BJ (cell line): ENCODE measurements around the gene CD48. TPM values are rescaled to one million over a fixed set of nuclear protein-coding genes. Genes with fewer than 3 reads are reported as not detected.
"Not testable (repeated sequence)": the region's sequence is repeated elsewhere in the genome, so short reads cannot be mapped to it uniquely, and the experiment has no call there.

Experiments
- CTCF ChIA-PET: fragments of 350-600 bp; formaldehyde crosslinking; extraction: SDS; loops from one replicate; lab custom pipeline; 2021; ENCODE audit warnings: antibody characterized with exemption, inconsistent platforms; lab: Yijun Ruan, JAX
- POLR2A ChIA-PET: fragments of 300-600 bp; sonication (Branson Sonifier 250); formaldehyde crosslinking; extraction: SDS; loops from one replicate; lab custom pipeline; 2021; ENCODE audit warnings: antibody characterized with exemption; lab: Charles Lee
- DNase-seq: peaks from one replicate; pipeline ENCODE4 v3.0.0-alpha.2; 2011; ENCODE audit warnings: low read depth
- H3K27me3 ChIP-seq: 2 replicates; pipeline ENCODE4 v1.6.0; 2011; ENCODE audit warnings: low read length; ENCODE audit not compliant: control insufficient read depth, insufficient read depth
- H3K36me3 ChIP-seq: 2 replicates; pipeline ENCODE4 v1.5.1; 2011; ENCODE audit warnings: low read length; ENCODE audit not compliant: control insufficient read depth, insufficient read depth
- H3K4me3 ChIP-seq: 2 replicates; pipeline ENCODE4 v1.5.1; 2011; ENCODE audit warnings: low read depth, mild to moderate bottlenecking, control low read depth, low read length
- CTCF ChIP-seq: IDR thresholded peaks from 2 replicates; pipeline ENCODE4 v1.5.1; 2011; ENCODE audit warnings: low read depth, mild to moderate bottlenecking, control low read depth, inconsistent platforms, low read length, moderate library complexity; ENCODE audit not compliant: insufficient read depth
- polyA plus RNA-seq: library from polyadenylated mRNA; depleted of rRNA; stranded (reverse); fragments of >200 nt; gene quantifications from 2 replicates; pipeline ENCODE4 v1.2.3, GENCODE V29; 2011

Gene CD48
- polyA plus RNA-seq, 1 experiment = not detected

- DNase-seq = no peak
- Histone ChIP-seq H3K27me3 (peaks cover 3% of the 10 kb centered on the region), H3K4me3 (no peak overlapping the region), H3K36me3 (no peaks in the 10 kb centered on the region)
- TF ChIP-seq CTCF = no peak
- CTCF ChIA-PET = interaction anchor here (1.0 kb wide), 1 partner anchor 12 kb away, joined by 3 read pairs; no protein-coding TSS in a partner anchor
- POLR2A ChIA-PET = no interaction called here
Observed at GRCh38 chr1:160713161-160713560, 1.5 kb upstream of the CD48 start.

DNA sequence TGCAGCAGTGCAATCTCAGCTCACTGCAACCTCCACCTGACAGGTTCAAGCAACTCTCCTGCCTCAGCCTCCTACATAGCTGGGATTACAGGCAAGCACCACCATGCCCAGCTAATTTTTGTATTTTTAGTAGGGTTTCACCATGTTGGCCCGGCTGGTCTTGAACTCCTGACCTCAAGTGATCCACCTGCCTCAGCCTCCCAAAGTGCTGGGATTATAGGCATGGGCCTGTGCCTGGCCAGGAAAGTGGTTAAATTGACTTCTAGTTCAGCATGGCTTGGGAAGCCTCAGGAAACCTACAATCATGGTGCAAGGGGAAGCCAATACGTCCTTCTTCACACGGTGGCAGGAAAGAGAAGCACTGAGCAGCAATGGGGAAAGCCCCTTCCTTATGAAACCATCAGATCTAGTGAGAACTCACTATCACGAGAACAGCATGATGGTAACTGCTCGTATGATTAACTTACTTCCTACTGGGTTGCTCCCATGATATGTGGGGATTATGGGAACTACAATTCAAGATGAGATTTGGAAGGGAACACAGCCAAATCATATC is 981 bp upstream of the CD48 start:
- H3K4me3 ChIP-seq, POLR2A ChIA-PET, H3K27me3 ChIP-seq, H3K36me3 ChIP-seq, DNase-seq: not testable (repeated sequence)
- CTCF ChIA-PET = interaction anchor here (1.0 kb wide), 1 partner anchor 12 kb away, joined by 3 read pairs; no protein-coding TSS in a partner anchor

GRCh38 chr1:160711276-160711601 is 383 bp downstream of the CD48 start:
- CTCF ChIA-PET = interaction anchor here (1.1 kb wide), 1 partner anchor 12 kb away, joined by 4 read pairs; no protein-coding TSS in a partner anchor
- H3K4me3 ChIP-seq = no peak overlapping the region
- no peak for DNase-seq
- no peaks in the 10 kb centered on the region for H3K36me3 ChIP-seq
- POLR2A ChIA-PET = no interaction called here
- peaks cover 3% of the 10 kb centered on the region for H3K27me3 ChIP-seq
- TF ChIP-seq CTCF = no peak

DNA sequence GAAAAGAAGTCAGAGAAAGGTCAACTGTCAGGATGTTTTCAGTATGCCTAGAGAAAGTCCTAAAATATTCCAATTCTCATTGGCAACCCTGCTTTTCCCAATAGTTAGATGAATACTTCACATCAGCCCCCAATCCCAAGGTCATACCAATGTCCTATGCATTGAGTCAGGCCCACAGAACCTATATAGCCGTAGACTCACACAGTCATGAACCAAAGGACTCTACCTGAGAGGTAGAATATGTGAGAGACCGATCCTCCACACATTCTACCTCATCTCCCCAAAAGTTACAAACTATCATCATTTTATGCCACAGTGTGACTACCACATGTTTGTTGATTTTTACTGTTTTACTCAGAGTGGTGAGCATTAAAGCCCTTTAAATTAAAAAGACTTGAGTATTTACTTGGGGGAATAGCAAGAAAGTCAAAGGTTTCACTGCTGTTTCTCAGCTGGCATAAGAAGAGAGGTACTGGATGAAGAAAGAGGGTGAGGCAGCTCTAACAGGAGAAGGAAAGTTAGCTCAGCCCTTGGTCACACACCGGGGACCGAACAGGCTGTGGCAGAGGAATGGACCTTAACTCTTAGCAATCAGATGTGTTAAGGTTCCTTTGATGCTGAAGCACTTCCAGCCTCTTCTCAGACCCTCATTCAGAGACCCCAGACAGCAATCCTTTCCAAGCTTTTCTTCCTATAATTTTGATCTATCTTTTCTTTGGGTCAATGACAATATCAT is 937 bp downstream of the CD48 start:
- POLR2A ChIA-PET = no interaction called here
- CTCF ChIA-PET = interaction anchor here (1.1 kb wide), 1 partner anchor 12 kb away, joined by 4 read pairs; no protein-coding TSS in a partner anchor
- TF ChIP-seq CTCF = no peak
- no peak for DNase-seq
- Histone ChIP-seq H3K27me3 (peaks cover 3% of the 10 kb centered on the region), H3K4me3 (no peak overlapping the region), H3K36me3 (no peaks in the 10 kb centered on the region)

- CTCF ChIA-PET = no interaction called here
- peaks cover 3% of the 10 kb centered on the region for H3K27me3 ChIP-seq
- DNase-seq = no peak
- POLR2A ChIA-PET = no interaction called here
- no peak overlapping the region for H3K4me3 ChIP-seq
- no peaks in the 10 kb centered on the region for H3K36me3 ChIP-seq
- TF ChIP-seq CTCF = no peak
Observed at GRCh38 chr1:160709715-160710114, 1.9 kb downstream of the CD48 start.
